ENCODE results near the gene PCBP4.

DNA sequence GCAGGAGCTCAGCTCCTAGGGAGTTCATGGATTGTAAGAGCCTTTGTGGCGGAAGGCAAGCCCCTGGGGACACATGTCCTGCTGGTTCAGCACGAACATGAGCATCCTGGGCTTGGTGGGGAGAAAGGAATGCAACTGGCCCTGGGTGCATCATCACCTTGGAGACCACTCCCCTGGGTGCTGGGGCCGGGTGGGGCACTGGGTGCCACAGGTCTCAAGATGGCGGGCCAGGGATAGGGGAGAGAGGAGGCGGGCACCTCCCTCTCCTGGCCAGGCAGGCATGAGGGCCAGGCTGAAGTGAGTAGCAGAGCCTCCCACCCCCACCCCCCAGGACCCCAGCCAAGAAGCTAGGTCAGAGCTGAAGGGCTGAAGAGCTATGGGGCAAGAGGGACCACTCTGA, 768 bp downstream of the PCBP4 start:
- no peak for TF ChIP-seq POLR2A (IDR thresholded peaks at IDR 0.05; ENCODE audit: low read depth, low read length)
- no peak for TF ChIP-seq POLR2AphosphoS5 (IDR thresholded peaks at IDR 0.05; ENCODE audit: low read depth, low read length)
- TF ChIP-seq TAF1 (IDR thresholded peaks at IDR 0.05; ENCODE audit: borderline replicate concordance, low read depth, low read length), result no peak
